CD4-positive, alpha-beta T cell treated with Interleukin-17A for 4 hours (primary cell): ENCODE measurements around the gene NBPF19.
"Not testable (repeated sequence)": the region's sequence is repeated elsewhere in the genome, so short reads cannot be mapped to it uniquely, and the experiment has no call there.

Experiments used
- DNase-seq: peaks from one replicate; pipeline ENCODE4 v3.0.0-alpha.2; 2020; ENCODE audit warnings: mixed read lengths

NBPF19 gene, protein sequence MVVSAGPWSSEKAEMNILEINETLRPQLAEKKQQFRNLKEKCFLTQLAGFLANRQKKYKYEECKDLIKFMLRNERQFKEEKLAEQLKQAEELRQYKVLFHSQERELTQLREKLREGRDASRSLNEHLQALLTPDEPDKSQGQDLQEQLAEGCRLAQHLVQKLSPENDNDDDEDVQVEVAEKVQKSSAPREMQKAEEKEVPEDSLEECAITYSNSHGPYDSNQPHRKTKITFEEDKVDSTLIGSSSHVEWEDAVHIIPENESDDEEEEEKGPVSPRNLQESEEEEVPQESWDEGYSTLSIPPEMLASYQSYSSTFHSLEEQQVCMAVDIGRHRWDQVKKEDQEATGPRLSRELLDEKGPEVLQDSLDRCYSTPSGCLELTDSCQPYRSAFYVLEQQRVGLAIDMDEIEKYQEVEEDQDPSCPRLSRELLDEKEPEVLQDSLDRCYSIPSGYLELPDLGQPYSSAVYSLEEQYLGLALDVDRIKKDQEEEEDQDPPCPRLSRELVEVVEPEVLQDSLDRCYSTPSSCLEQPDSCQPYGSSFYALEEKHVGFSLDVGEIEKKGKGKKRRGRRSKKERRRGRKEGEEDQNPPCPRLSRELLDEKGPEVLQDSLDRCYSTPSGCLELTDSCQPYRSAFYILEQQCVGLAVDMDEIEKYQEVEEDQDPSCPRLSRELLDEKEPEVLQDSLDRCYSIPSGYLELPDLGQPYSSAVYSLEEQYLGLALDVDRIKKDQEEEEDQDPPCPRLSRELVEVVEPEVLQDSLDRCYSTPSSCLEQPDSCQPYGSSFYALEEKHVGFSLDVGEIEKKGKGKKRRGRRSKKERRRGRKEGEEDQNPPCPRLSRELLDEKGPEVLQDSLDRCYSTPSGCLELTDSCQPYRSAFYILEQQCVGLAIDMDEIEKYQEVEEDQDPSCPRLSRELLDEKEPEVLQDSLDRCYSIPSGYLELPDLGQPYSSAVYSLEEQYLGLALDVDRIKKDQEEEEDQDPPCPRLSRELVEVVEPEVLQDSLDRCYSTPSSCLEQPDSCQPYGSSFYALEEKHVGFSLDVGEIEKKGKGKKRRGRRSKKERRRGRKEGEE (N-terminal part only)

DNA sequence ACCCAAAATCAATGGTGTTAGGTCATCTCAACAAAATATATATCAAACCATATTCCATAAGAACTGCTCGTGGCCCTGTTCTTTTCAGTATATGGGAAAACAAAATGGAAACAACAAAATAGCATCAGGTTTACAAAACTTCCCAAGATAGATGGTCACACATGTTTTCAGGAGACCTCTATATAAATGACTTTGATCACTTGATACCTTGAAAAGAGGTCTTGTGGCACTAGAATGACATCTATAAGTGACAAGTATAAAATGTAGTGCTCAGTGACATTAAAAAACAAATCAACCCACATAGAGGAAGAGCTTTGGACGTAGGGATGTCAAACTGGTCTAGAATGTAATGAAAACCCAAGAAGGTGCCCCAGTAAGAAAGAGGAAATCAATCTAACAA lies at the start of gene NBPF19:
Gene NBPF19 (plus strand): TSS at position 301 of the 400 bp plus-strand sequence. CDS start 888 bp downstream, outside the sequence.
- not testable (repeated sequence) for DNase-seq

DNA sequence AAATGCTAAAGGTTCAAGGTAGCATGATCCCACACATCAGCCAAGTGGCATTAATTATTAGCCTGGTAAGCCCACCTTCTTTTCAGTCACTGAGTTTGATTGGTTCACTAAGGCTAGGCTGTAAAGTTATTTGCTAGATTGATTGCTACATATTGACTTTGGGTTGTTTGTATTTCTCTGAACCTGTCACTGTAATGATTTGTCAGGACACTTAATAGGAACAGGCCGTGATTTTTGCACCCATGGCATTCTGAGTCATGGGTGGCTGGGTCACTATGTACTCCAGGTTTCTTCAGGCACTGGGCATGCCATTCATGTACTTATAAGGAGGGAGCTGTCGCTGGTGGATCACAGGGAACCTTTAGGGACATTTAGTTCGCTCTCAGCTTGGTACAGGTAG lies 46.5 kb upstream of the NBPF19 start:
- DNase-seq: not testable (repeated sequence)

DNA sequence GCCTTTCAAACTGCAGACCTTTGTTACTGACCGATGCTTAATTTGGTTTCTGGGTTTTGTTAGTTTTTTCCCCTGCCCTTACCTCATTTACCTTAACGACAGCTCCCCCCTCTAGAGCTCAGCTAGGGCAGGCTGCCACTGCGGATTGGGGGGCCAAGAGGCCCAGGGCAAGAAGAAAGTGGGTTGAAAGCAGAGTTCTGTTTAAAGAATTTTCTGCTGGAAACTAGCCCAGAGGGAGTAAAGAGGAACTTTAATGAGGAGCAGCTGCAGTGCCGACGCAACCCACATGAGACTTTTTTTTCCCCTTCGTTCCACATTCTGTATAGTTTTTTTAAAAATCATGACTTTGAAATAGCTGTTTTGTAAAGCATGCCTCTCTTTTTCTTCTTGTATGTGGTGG lies 29.4 kb upstream of the NBPF19 start:
- not testable (repeated sequence) for DNase-seq

DNA sequence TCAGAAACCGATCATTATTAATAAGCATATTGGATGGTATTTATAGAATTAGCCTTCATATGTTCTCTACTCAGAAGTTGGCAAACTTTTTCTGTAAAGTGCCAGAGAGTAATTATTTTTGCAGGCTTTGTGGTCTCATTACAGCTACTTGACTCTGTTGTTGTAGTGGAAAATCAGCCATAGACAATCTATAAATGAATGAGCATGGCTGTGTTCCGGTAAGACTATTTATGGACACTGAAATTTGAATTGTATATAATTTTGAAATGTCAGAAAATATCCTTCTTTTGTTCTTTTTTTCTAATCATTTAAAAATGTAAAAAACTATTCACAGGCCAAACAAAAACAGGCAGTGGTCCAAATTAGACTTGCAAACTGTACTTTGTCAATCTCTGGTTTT lies 22.6 kb upstream of the NBPF19 start:
- not testable (repeated sequence) for DNase-seq

DNA sequence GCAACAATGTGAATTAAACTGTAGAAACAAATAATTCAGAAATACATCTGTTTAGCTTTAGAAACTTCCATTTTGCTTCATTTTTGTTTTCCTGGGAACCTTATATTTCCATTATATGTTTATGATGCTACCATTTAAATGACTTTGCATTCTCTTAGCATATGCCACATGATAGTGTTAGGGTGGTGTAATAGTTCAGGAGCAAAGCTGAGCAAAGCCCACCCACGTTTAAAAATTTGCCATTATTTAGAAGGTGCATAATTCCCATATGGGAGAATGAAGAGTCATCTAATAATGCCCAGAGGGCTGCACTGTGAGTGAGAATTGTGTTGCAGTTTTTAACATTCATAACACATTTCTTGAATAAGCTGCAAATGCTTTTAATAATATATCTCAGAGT lies 22.2 kb upstream of the NBPF19 start:
- not testable (repeated sequence) for DNase-seq

DNA sequence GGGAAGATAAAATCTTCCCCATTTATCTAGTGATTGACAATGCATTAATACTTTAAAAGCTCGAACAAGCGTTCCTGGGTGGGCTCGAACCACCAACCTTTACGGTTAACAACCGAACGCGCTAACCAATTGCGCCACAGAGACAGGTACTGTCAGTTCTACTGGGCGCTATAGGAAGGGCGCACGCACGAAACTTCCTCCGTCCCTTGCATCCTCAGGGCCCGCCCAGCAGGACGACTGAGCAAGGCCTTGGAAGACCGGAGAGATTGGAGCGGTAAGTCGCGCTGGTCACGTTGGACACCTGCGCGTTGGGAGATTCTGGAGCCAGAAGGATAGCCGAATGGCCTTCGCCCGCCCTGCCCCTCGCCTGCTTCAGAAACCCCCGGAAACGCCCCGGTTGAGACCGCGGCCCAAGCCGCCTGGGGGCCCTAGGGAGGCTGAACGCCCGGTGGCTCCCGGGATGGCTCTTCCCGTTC lies 83.5 kb downstream of the NBPF19 start:
- DNase-seq: peak; percentile 69

DNA sequence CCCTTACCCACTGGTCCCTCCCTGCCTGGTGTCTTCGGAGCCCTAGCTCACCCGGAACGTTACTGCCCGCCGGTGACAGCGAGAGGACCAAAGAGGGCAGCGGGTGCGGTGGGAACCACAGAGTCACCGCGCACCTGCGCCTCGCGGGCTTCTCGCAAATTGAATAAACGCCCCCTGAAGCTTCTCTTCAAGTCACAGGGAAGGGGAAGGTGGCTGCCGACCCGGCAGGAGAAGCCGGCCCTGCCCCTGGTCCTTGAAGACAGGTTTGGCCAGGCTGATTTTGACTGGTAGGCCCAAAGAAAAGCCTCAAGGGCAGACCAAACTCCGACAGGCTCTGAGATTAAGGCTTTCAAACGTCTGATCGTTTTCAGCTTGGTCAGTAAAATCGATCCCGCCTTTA lies 87.0 kb downstream of the NBPF19 start:
- DNase-seq: not testable (repeated sequence)

DNA sequence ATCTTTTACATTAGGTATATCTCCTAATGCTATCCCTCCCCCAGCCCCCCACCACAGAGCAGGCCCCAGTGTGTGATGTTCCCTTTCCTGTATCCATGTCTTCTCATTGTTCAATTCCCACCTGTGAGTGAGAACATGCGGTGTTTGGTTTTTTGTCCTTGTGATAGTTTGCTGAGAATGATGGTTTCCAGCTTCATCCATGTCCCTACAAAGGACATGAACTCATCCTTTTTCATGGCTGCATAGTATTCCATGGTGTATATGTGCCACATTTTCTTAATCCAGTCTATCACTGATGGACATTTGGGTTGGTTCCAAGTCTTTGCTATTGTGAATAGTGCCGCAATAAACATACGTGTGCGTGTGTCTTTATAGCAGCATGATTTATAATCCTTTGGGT lies 90.6 kb downstream of the NBPF19 start:
- DNase-seq: not testable (repeated sequence)

DNA sequence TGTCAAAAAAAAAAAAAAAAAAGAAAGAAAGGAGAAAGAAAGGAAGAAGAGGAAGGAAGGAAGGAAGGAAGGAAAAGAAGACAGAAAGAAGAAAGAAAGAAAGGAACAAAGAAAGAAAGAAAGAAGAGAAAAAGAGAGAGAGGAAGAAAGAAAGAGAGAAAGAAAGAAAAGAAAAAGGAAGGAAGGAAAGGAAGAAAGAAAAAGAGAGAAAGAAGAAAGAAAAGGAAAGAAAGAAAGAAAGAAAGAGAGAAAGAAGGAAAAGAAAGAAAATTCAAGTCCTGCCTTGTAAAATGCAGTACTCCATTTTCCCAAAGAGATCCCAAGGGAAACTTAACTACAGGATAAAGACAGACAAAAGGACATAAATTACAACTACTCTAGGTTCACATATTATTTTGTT lies 97.9 kb downstream of the NBPF19 start:
- not testable (repeated sequence) for DNase-seq

DNA sequence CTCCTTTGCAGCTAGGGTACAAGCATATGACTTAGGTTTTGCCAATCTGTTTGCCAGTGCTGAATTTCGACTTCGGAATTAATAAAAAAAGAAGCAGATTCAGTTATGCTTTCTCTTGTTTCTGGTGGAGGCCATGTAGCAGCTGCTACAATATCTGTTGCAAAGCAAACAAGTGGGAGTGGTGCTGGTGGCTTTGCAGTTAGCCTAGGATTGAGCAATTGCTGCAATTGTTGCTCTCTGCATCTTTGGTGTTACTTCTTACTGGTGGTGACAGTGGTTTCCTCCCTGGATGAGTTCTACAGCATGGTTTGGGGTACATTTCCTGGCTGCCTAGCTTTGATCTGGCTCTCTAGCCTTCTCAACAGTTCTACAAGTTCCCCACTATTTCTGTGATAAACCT lies 110.7 kb downstream of the NBPF19 start:
- peak; percentile 59 for DNase-seq
